ENCODE measurements around the gene FOSB. TPM values are rescaled to one million over a fixed set of nuclear protein-coding genes. Genes with fewer than 3 reads are reported as not detected.

Gene FOSB
- total and polyA plus RNA-seq, 2 donors (not counting 3 experiments of a cell fraction or from before 2014, with no cell fraction given): 2.0 to 10.7 TPM

DNA sequence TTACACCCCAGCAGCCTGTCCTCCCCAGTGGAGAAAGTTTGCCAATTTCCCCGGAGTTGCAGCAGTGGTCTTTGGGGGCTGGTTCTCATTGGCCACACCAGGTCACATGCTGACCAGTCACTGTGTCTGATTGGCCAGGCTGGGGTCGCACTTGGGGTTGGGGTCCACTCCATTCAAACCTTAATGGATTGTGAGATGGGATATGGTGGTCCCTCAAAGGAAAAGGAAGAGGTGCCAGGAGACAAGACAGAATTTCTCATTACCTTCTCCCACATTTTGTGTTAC is 33.9 kb downstream of the FOSB start:
- Histone ChIP-seq H2AFZ (ENCODE audit: low read depth, low read length) (no peak overlapping the region), H3K27me3 (ENCODE audit: control insufficient read depth in 2 of 2, insufficient read depth in 2 of 2, low read length in 2 of 2) (peaks cover 0 to 6% of the 10 kb centered on the region in 2 experiments), H3K79me2 (ENCODE audit: control insufficient read depth, insufficient read depth, low read length) (no peaks in the 10 kb centered on the region), H3K9me3 (replicated peaks; ENCODE audit: control insufficient read depth, insufficient read depth, low read length) (no peaks in the 10 kb centered on the region), H3K4me3 (replicated peaks in 1 of 3; ENCODE audit: insufficient read depth in 1 of 3, low read depth in 1 of 3, low read length in 3 of 3) (no peak overlapping the region), H3K36me3 (ENCODE audit: control insufficient read depth in 2 of 2, extremely low read depth in 1 of 2, insufficient read depth in 2 of 2, low read length in 2 of 2) (no peaks in the 10 kb centered on the region), H3K9ac (replicated peaks; ENCODE audit: extremely low read depth, insufficient read depth, low read length) (no peak overlapping the region), H3K4me1 (ENCODE audit: control insufficient read depth, extremely low read depth, insufficient read depth, low read length) (peaks cover 19% of the 10 kb centered on the region), H4K20me1 (replicated peaks; ENCODE audit: control insufficient read depth, extremely low read depth, insufficient read depth, low read length) (no peaks in the 10 kb centered on the region), H3K4me2 (ENCODE audit: insufficient read depth, low read length) (no peak overlapping the region), H3K9me1 (replicated peaks; ENCODE audit: control insufficient read depth, extremely low read depth, insufficient read depth, low read length) (no peaks in the 10 kb centered on the region), H3K27ac (ENCODE audit: insufficient read depth, low read depth, low read length) (no peak overlapping the region)
- FAIRE-seq (no peak), DNase-seq (ENCODE audit: low read depth, low spot score) (no peak)
- CTCF ChIA-PET: interaction anchor here (2.6 kb wide), 1 partner anchor 16 kb away, joined by 12 read pairs; no protein-coding TSS in a partner anchor
- intact Hi-C loops (cut with micrococcal nuclease) (no loop called here), dilution Hi-C loops (cut with MboI; ENCODE audit: extremely low pct_ligation_motif_present, low sequenced_read_pairs) (no loop called here)
- no TSS peak for BruUV-seq (replicated peaks)
- TF ChIP-seq POLR2A (IDR thresholded peaks at IDR 0.05; ENCODE audit: low read depth, low read length) (no peak), MYC (IDR thresholded peaks at IDR 0.05; ENCODE audit: low read depth, low read length) (no peak), GATA2 (IDR thresholded peaks at IDR 0.05; ENCODE audit: insufficient read depth, insufficient read length, low read depth, low read length) (no peak), JUN (IDR thresholded peaks at IDR 0.05; ENCODE audit: borderline replicate concordance, insufficient read depth, insufficient read length, low read depth) (no peak), FOS (IDR thresholded peaks at IDR 0.05; ENCODE audit: borderline replicate concordance, insufficient read depth, low read length) (no peak), EZH2 (IDR thresholded peaks at IDR 0.05; ENCODE audit: borderline replicate concordance, low read depth, low read length, severe bottlenecking) (no peak), POLR2AphosphoS5 (IDR thresholded peaks at IDR 0.05; ENCODE audit: insufficient read depth, low read depth, low read length) (no peak)
- TF ChIP-seq, protein P1, sequence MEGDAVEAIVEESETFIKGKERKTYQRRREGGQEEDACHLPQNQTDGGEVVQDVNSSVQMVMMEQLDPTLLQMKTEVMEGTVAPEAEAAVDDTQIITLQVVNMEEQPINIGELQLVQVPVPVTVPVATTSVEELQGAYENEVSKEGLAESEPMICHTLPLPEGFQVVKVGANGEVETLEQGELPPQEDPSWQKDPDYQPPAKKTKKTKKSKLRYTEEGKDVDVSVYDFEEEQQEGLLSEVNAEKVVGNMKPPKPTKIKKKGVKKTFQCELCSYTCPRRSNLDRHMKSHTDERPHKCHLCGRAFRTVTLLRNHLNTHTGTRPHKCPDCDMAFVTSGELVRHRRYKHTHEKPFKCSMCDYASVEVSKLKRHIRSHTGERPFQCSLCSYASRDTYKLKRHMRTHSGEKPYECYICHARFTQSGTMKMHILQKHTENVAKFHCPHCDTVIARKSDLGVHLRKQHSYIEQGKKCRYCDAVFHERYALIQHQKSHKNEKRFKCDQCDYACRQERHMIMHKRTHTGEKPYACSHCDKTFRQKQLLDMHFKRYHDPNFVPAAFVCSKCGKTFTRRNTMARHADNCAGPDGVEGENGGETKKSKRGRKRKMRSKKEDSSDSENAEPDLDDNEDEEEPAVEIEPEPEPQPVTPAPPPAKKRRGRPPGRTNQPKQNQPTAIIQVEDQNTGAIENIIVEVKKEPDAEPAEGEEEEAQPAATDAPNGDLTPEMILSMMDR (IDR thresholded peaks at IDR 0.05; ENCODE audit: extremely low read depth in 1 of 2, insufficient read depth in 1 of 2, low read depth in 1 of 2, low read length in 2 of 2): no peak
- TF ChIP-seq, protein P2, sequence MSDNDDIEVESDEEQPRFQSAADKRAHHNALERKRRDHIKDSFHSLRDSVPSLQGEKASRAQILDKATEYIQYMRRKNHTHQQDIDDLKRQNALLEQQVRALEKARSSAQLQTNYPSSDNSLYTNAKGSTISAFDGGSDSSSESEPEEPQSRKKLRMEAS (IDR thresholded peaks at IDR 0.05; ENCODE audit: insufficient read depth, insufficient read length): no peak
- POLR2A ChIA-PET: no interaction called here

Measured in endothelial cell of umbilical vein (primary cell).